Measurements from ENCODE around the gene PTPRH.

Gene PTPRH

GRCh38 chr19:55132453-55133129 lies 76.7 kb downstream of the PTPRH start:
- DNase-seq (ENCODE audit: low read depth in 2 of 2): no peak

- no peak for DNase-seq (ENCODE audit: low read depth in 2 of 2)
Measured at GRCh38 chr19:55131421-55131820, 77.9 kb downstream of the PTPRH start.
